PC-9 (cell line): Measurements from ENCODE around the gene VDR. TPM values are rescaled to one million over a fixed set of nuclear protein-coding genes. Genes with fewer than 3 reads are reported as not detected.

Experiments used
- BruUV-seq: library from RNA; stranded (reverse); fragments of 400-500 nt; replicated peaks from 2 replicates; lab custom pipeline; 2021; lab: Mats Ljungman, UMichigan
- CTCF ChIA-PET: fragments of 300-600 bp; sonication (Branson Sonifier 250); formaldehyde crosslinking; loops from one replicate; lab custom pipeline; 2022; ENCODE audit warnings: antibody characterized with exemption; lab: Charles Lee
- POLR2A ChIA-PET: fragments of 300-600 bp; sonication (Branson Sonifier 250); formaldehyde crosslinking; loops from one replicate; lab custom pipeline; 2022; ENCODE audit warnings: antibody characterized with exemption; ENCODE audit not compliant: unreplicated experiment; lab: Charles Lee
- DNase-seq, 2 experiments: peaks; one replicate each; pipeline versions ENCODE4 v3.0.0 to v3.0.0-alpha.2; 2015 to 2022; ENCODE audit warnings: mixed read lengths in 1 of 2
- H2AFZ ChIP-seq: fragments of 200-600 bp; sonication (generic); 2 replicates; pipeline ENCODE4 v1.8.1; 2017; ENCODE audit warnings: antibody characterized with exemption
- H3F3A ChIP-seq: fragments of 200-600 bp; sonication (generic); 2 replicates; pipeline ENCODE4 v1.8.1; 2017; ENCODE audit warnings: antibody characterized with exemption, mild to moderate bottlenecking, low read depth; ENCODE audit not compliant: insufficient read depth
- H3K27ac ChIP-seq: fragments of 200-600 bp; sonication (generic); 2 replicates; pipeline ENCODE4 v1.6.1; 2016; ENCODE audit warnings: mixed run types
- H3K27me3 ChIP-seq: fragments of 200-600 bp; sonication (generic); 2 replicates; pipeline ENCODE4 v1.6.1; 2016; ENCODE audit warnings: low read depth, mixed run types; ENCODE audit not compliant: insufficient read depth
- H3K36me3 ChIP-seq: fragments of 200-600 bp; sonication (generic); 2 replicates; pipeline ENCODE4 v1.6.1; 2016; ENCODE audit warnings: low read depth, mixed run types
- H3K4me1 ChIP-seq: fragments of 200-600 bp; sonication (generic); replicated peaks from 2 replicates; pipeline ENCODE4 v1.6.1; 2016; ENCODE audit warnings: mixed run types; ENCODE audit not compliant: insufficient read depth
- H3K4me2 ChIP-seq: fragments of 200-600 bp; sonication (generic); 2 replicates; pipeline ENCODE4 v1.6.1; 2017; ENCODE audit warnings: mixed run types
- H3K4me3 ChIP-seq: fragments of 200-600 bp; sonication (generic); 2 replicates; pipeline ENCODE4 v1.6.1; 2016; ENCODE audit warnings: mixed run types
- H3K79me2 ChIP-seq: fragments of 200-600 bp; sonication (generic); 2 replicates; pipeline ENCODE4 v1.6.1; 2017; ENCODE audit warnings: low read depth, mixed run types
- H3K9me2 ChIP-seq: fragments of 200-600 bp; sonication (generic); 2 replicates; pipeline ENCODE4 v1.8.1; 2017; ENCODE audit warnings: mild to moderate bottlenecking; ENCODE audit not compliant: insufficient read depth
- H3K9me3 ChIP-seq: fragments of 200-600 bp; sonication (generic); 2 replicates; pipeline ENCODE4 v1.8.1; 2016; ENCODE audit warnings: low read depth; ENCODE audit not compliant: insufficient read depth
- H4K20me1 ChIP-seq: fragments of 200-600 bp; sonication (generic); 2 replicates; pipeline ENCODE4 v1.8.1; 2017; ENCODE audit not compliant: insufficient read depth
- CTCF ChIP-seq: fragments of 200-600 bp; sonication (generic); conservative IDR thresholded peaks from 2 replicates; pipeline ENCODE4 v1.6.1; 2017; ENCODE audit warnings: mixed run types, antibody characterized with exemption, mild to moderate bottlenecking, moderate library complexity
- EZH2 ChIP-seq: fragments of 200-600 bp; sonication (generic); IDR thresholded peaks from 2 replicates; pipeline ENCODE4 v1.8.0; 2017; ENCODE audit warnings: antibody characterized with exemption, low read depth
- intact Hi-C: fragments of 100-400 bp; cut with micrococcal nuclease; formaldehyde crosslinking; loops from one replicate; pipeline ENCODE4 v1.10.0; 2022; ENCODE audit not compliant: unreplicated experiment
- total RNA-seq: library from RNA; stranded (reverse); gene quantifications from 2 replicates; pipeline ENCODE4 v1.2.3, GENCODE V29; 2021

Gene VDR
- total RNA-seq, 1 experiment from 2014 or later, result 12.3 TPM

GRCh38 chr12:47802312-47802711 is 102.5 kb downstream of the VDR start:
- Histone ChIP-seq H3K9me2 (no peaks in the 10 kb centered on the region), H3K4me3 (no peak overlapping the region), H3K27me3 (no peaks in the 10 kb centered on the region), H2AFZ (no peak overlapping the region), H3K4me2 (no peak overlapping the region), H4K20me1 (peaks cover 18% of the 10 kb centered on the region), H3K79me2 (peaks cover 18% of the 10 kb centered on the region), H3K36me3 (no peaks in the 10 kb centered on the region), H3K9me3 (no peaks in the 10 kb centered on the region), H3F3A (no peaks in the 10 kb centered on the region), H3K4me1 (no peaks in the 10 kb centered on the region), H3K27ac (no peak overlapping the region)
- TF ChIP-seq EZH2 (no peak), CTCF (peak; percentile 30; the same call in 1 of the 2 replicates)
- ChIA-PET CTCF (interaction anchor here (0.9 to 1.2 kb wide), 2 partner anchors 33 to 35 kb away, joined by 4 to 7 read pairs; no protein-coding TSS in a partner anchor), POLR2A (interaction anchor here (0.8 kb wide), 1 partner anchor 75 kb away, joined by 7 read pairs; no protein-coding TSS in a partner anchor)
- intact Hi-C loops, result loop anchor here (1.0 kb wide), 1 partner anchor 35 kb away; no protein-coding TSS in a partner anchor
- DNase-seq, result peak in 1 of 2 experiments; percentile 46
- no TSS peak for BruUV-seq

- Histone ChIP-seq H4K20me1 (peaks cover 14% of the 10 kb centered on the region), H3K27me3 (no peaks in the 10 kb centered on the region), H3K27ac (no peak overlapping the region), H2AFZ (no peak overlapping the region), H3K9me2 (no peaks in the 10 kb centered on the region), H3K4me1 (no peaks in the 10 kb centered on the region), H3K4me2 (no peak overlapping the region), H3K36me3 (no peaks in the 10 kb centered on the region), H3F3A (no peaks in the 10 kb centered on the region), H3K9me3 (no peaks in the 10 kb centered on the region), H3K79me2 (peaks cover 14% of the 10 kb centered on the region), H3K4me3 (no peak overlapping the region)
- DNase-seq, result no peak
- TF ChIP-seq CTCF (no peak), EZH2 (no peak)
- ChIA-PET CTCF (interaction anchor here (0.9 to 1.2 kb wide), 2 partner anchors 34 to 36 kb away, joined by 4 to 7 read pairs; no protein-coding TSS in a partner anchor), POLR2A (interaction anchor here (0.8 kb wide), 1 partner anchor 75 kb away, joined by 7 read pairs; no protein-coding TSS in a partner anchor)
- no TSS peak for BruUV-seq
- intact Hi-C loops, result loop anchor here (1.0 kb wide), 1 partner anchor 35 kb away; no protein-coding TSS in a partner anchor
Measured at GRCh38 chr12:47801904-47802246, 102.9 kb downstream of the VDR start.

GRCh38 chr12:47801170-47801903 is 103.5 kb downstream of the VDR start:
- no TSS peak for BruUV-seq
- Histone ChIP-seq H3K27me3 (no peaks in the 10 kb centered on the region), H2AFZ (no peak overlapping the region), H3K79me2 (peaks cover 9% of the 10 kb centered on the region; the same call in 1 of the 2 replicates), H4K20me1 (peaks cover 14% of the 10 kb centered on the region; the same call in 1 of the 2 replicates), H3F3A (no peaks in the 10 kb centered on the region), H3K9me2 (no peaks in the 10 kb centered on the region), H3K4me3 (no peak overlapping the region), H3K27ac (no peak overlapping the region), H3K36me3 (no peaks in the 10 kb centered on the region), H3K4me2 (no peak overlapping the region), H3K9me3 (no peaks in the 10 kb centered on the region), H3K4me1 (no peaks in the 10 kb centered on the region)
- no peak for TF ChIP-seq CTCF
- TF ChIP-seq EZH2, result no peak
- ChIA-PET POLR2A (interaction anchor here (0.8 kb wide), 1 partner anchor 76 kb away, joined by 7 read pairs; no protein-coding TSS in a partner anchor), CTCF (interaction anchor here (0.9 to 1.2 kb wide), 2 partner anchors 34 to 36 kb away, joined by 4 to 7 read pairs; no protein-coding TSS in a partner anchor)
- DNase-seq, result no peak
- intact Hi-C loops, result no loop called here
